ENCODE results near the gene TECRL.

DNA sequence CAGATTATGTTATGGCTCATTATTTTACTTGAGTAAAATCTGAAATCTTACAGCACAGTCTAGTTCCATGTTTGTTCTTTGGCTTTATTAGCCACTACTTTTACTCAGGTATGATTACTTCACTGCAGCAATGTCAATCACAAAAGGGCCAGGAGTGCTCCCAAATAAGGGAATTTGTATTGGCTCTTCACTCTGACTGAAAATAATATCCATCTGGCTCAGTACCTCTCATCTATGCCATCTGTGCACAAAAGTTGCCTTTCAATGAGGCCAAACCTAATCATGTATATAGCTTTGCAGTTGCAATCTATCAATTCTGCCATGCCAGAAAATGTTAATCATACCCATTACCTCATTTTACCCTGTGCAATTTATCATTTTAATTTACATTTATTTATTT lies 161.1 kb downstream of the TECRL start:
- no peak for TF ChIP-seq POLR2A (IDR thresholded peaks at IDR 0.05)
- TF ChIP-seq CTCF (IDR thresholded peaks at IDR 0.05) = no peak
